Measurements from ENCODE around the gene INAVA. TPM values are rescaled to one million over a fixed set of nuclear protein-coding genes. Genes with fewer than 3 reads are reported as not detected.
A peak's percentile ranks its signal among the peaks of the same experiment; 100 is the strongest.

The INAVA gene
- total and polyA plus RNA-seq, 2 of the 13 experiments (the other 11 are each of a cell fraction or from before 2014, with no cell fraction given): 6.0 to 13.5 TPM

GRCh38 chr1:200896531-200897196 lies 2.0 kb downstream of the INAVA start (continued):
- peak; percentile 66; the same call in 1 of the 2 replicates for TF ChIP-seq ZSCAN5A (CRISPR knock-in tag; IDR thresholded peaks at IDR 0.05; ENCODE audit: borderline replicate concordance)
- TF ChIP-seq ZNF609 (CRISPR knock-in tag; IDR thresholded peaks at IDR 0.05; ENCODE audit: borderline replicate concordance): peak; percentile 73; the same call in 1 of the 2 replicates
- TF ChIP-seq ZNF224 (CRISPR knock-in tag; IDR thresholded peaks at IDR 0.05): no peak
- peak; percentile 97 for TF ChIP-seq SALL1 (CRISPR knock-in tag; IDR thresholded peaks at IDR 0.05)
- TF ChIP-seq ZNF446 (CRISPR knock-in tag; IDR thresholded peaks at IDR 0.05): no peak
- TF ChIP-seq GATA4 (IDR thresholded peaks at IDR 0.05; ENCODE audit: borderline replicate concordance, low read depth): 0 out of 2 replicates have a peak, but pooled peaks have one; percentile 43
- peak; percentile 89 for TF ChIP-seq ASH2L (IDR thresholded peaks at IDR 0.05; ENCODE audit: insufficient read length, low read depth, low read length)
- no peak for TF ChIP-seq SRSF9 (IDR thresholded peaks at IDR 0.05; ENCODE audit: borderline replicate concordance, insufficient read depth, low read depth, low read length, poor library complexity, severe bottlenecking)
- peak; percentile 75 for TF ChIP-seq GFI1 (CRISPR knock-in tag; IDR thresholded peaks at IDR 0.05; ENCODE audit: borderline replicate concordance)
- peak; percentile 75; the same call in 1 of the 2 replicates for TF ChIP-seq KAT8 (CRISPR knock-in tag; IDR thresholded peaks at IDR 0.05)
- no peak for TF ChIP-seq LCORL (IDR thresholded peaks at IDR 0.05)
- peak; percentile 96 for TF ChIP-seq LCORL (CRISPR knock-in tag; IDR thresholded peaks at IDR 0.05)
- TF ChIP-seq ZNF33A (CRISPR knock-in tag; IDR thresholded peaks at IDR 0.05; ENCODE audit: borderline replicate concordance): no peak
- no peak for TF ChIP-seq POLR2AphosphoS5 (IDR thresholded peaks at IDR 0.05; ENCODE audit: low read depth, low read length)
- no peak for TF ChIP-seq FUBP1 (CRISPR knock-in tag; IDR thresholded peaks at IDR 0.05; ENCODE audit: borderline replicate concordance)
- TF ChIP-seq CSRNP2 (CRISPR knock-in tag; conservative IDR thresholded peaks at IDR 0.05; ENCODE audit: low read depth): no peak
- no peak for TF ChIP-seq ZNF780A (CRISPR knock-in tag; IDR thresholded peaks at IDR 0.05)
- no peak for TF ChIP-seq SIX1 (CRISPR knock-in tag; IDR thresholded peaks at IDR 0.05; ENCODE audit: borderline replicate concordance)
- TF ChIP-seq KLF13 (CRISPR knock-in tag; IDR thresholded peaks at IDR 0.05): 0 out of 2 replicates have a peak, but pooled peaks have one; percentile 51
